RWPE2 (cell line): ENCODE results near the gene UBXN11.
A peak's percentile ranks its signal among the peaks of the same experiment; 100 is the strongest.

Experiments used
- ATAC-seq: fragments of 200-7000 bp; cut with Tn5 transposase; 3 replicates; pipeline ENCODE4 v1.9.1; 2021; ENCODE audit warnings: low read depth
- DNase-seq: peaks from one replicate; pipeline ENCODE4 v3.0.0-alpha.2; 2020; ENCODE audit warnings: low spot score
- H3K27ac ChIP-seq: fragments of 450-650 bp; 2 replicates; pipeline ENCODE4 v1.5.1; 2017; ENCODE audit warnings: mild to moderate bottlenecking; ENCODE audit not compliant: poor library complexity, severe bottlenecking
- H3K27me3 ChIP-seq: fragments of 250-450 bp; sonication (Bioruptor Pico); 2 replicates; pipeline ENCODE4 v1.5.1; 2021; ENCODE audit warnings: mild to moderate bottlenecking, moderate library complexity; ENCODE audit not compliant: insufficient read depth, poor library complexity, severe bottlenecking
- H3K36me3 ChIP-seq: fragments of 250-450 bp; sonication (Bioruptor Pico); 2 replicates; pipeline ENCODE4 v1.5.1; 2020; ENCODE audit warnings: low read depth, mild to moderate bottlenecking, moderate library complexity
- H3K4me1 ChIP-seq: fragments of 250-450 bp; sonication (Bioruptor Pico); 2 replicates; pipeline ENCODE4 v1.5.1; 2021; ENCODE audit warnings: mild to moderate bottlenecking, moderate library complexity; ENCODE audit not compliant: insufficient read depth, poor library complexity, severe bottlenecking
- H3K4me3 ChIP-seq: fragments of 250-450 bp; sonication (Bioruptor Pico); 2 replicates; pipeline ENCODE4 v1.5.1; 2021; ENCODE audit warnings: mild to moderate bottlenecking, moderate library complexity; ENCODE audit not compliant: severe bottlenecking
- H3K9me3 ChIP-seq: fragments of 250-450 bp; sonication (Bioruptor Pico); 2 replicates; pipeline ENCODE4 v1.5.1; 2021; ENCODE audit warnings: mild to moderate bottlenecking, moderate library complexity; ENCODE audit not compliant: severe bottlenecking
- CTCF ChIP-seq: fragments of 450-650 bp; IDR thresholded peaks from one replicate; pipeline ENCODE4 v1.5.1; 2017; ENCODE audit warnings: mild to moderate bottlenecking, moderate library complexity; ENCODE audit not compliant: poor library complexity, severe bottlenecking

The UBXN11 gene

GRCh38 chr1:26306290-26307229 lies at the start of gene UBXN11:
TSS of gene UBXN11 (minus strand) at chr1:26306636. CDS start at chr1:26302883, 3,753 bp downstream.
- no peaks in the 10 kb centered on the region for H3K9me3 ChIP-seq
- H3K4me3 ChIP-seq, result peak within 1 kb of the TSS; percentile 78
- no peak for TF ChIP-seq CTCF
- DNase-seq (peak; percentile 97), ATAC-seq (peak; percentile 99)
- H3K36me3 ChIP-seq, result no peaks in the 10 kb centered on the region
- H3K27ac ChIP-seq, result peak within 1 kb of the TSS; percentile 51
- no peaks in the 10 kb centered on the region for H3K27me3 ChIP-seq
- H3K4me1 ChIP-seq, result peaks cover 9% of the 10 kb centered on the region

GRCh38 chr1:26356106-26356505 lies 49.7 kb upstream of the UBXN11 start:
- Histone ChIP-seq H3K27ac (peak overlapping the region; percentile 39), H3K4me3 (no peak overlapping the region), H3K9me3 (no peaks in the 10 kb centered on the region), H3K4me1 (peaks cover 46% of the 10 kb centered on the region), H3K27me3 (no peaks in the 10 kb centered on the region), H3K36me3 (no peaks in the 10 kb centered on the region)
- no peak for DNase-seq
- TF ChIP-seq CTCF, result no peak
- no peak for ATAC-seq

- H3K27ac ChIP-seq, result peak overlapping the region; percentile 85
- no peak for TF ChIP-seq CTCF
- H3K4me3 ChIP-seq, result no peak overlapping the region
- DNase-seq (no peak), ATAC-seq (no peak)
- no peaks in the 10 kb centered on the region for H3K36me3 ChIP-seq
- peaks cover 57% of the 10 kb centered on the region for H3K4me1 ChIP-seq
- H3K9me3 ChIP-seq, result no peaks in the 10 kb centered on the region
- no peaks in the 10 kb centered on the region for H3K27me3 ChIP-seq
These were observed 48.5 kb upstream of the UBXN11 start for GRCh38 chr1:26354972-26355371.

DNA sequence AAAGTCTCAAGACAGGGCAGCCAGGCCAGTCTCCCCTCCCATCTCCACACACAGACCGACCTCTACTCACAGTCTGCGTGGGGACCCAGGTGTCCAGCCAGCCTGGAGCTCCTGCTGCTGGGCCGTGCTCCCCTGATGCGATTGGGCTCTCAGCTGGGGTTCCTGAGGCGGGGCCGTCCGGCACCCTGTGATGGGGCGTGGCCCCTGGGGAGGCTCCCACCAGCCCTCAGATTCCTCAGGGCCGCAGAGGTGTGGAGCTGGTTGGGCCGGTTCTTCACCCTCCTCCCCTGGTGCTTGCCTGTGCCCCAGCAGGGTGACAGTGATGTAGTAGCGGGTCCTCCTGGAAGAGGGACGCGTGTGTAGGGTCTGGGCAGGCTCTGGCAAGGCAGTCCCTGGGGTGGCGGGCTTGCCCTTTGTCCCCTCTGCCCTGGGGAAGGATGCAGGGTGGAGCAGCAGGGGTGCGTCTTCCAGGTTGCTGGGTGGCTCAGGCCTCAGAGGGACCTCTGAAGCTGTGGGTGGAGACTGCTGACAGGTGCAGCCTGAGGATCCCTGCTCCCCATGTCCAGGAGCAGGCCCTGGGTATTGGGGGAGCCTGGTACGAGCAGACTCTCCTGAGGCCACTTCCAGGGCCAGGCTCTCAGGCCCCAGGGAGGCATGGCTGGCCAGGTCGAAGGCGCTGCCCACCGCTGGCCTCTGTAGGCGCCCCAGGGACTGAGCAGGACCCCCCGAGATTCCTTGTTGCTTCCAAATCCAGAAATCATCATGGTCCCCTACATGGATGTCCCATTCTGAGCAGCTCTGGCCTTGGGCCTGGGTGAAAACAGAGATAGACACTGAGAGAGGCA lies 47.8 kb upstream of the UBXN11 start, which contains the start of gene CRYBG2:
Gene CRYBG2, minus strand, starts transcription at position 155 of the 845 bp plus-strand sequence. CDS start 7,473 bp downstream, outside the sequence.
- H3K9me3 ChIP-seq, result no peaks in the 10 kb centered on the region
- TF ChIP-seq CTCF, result no peak
- H3K27ac ChIP-seq, result peak within 1 kb of the TSS; percentile 85
- DNase-seq, result peak; percentile 85
- H3K27me3 ChIP-seq, result no peaks in the 10 kb centered on the region
- H3K4me1 ChIP-seq, result peaks cover 64% of the 10 kb centered on the region
- H3K4me3 ChIP-seq, result peak within 1 kb of the TSS; percentile 27
- no peaks in the 10 kb centered on the region for H3K36me3 ChIP-seq
- peak; percentile 62 for ATAC-seq
